NB4 (cell line): ENCODE measurements around the gene HOMER2.
A peak's percentile ranks its signal among the peaks of the same experiment; 100 is the strongest.

Experiments
- DNase-seq: peaks from one replicate; pipeline ENCODE4 v3.0.0; 2010; ENCODE audit warnings: low read depth
- H3K4me3 ChIP-seq: one replicate; pipeline ENCODE4 v1.5.1; 2011; ENCODE audit warnings: mild to moderate bottlenecking, low read depth, low read length, moderate library complexity
- MYC ChIP-seq: IDR thresholded peaks from 2 replicates; pipeline ENCODE4 v1.6.1; 2011; ENCODE audit warnings: low read depth, low read length
- POLR2A ChIP-seq: IDR thresholded peaks from 2 replicates; pipeline ENCODE4 v1.6.1; 2011; ENCODE audit warnings: mild to moderate bottlenecking; ENCODE audit not compliant: insufficient read length; ENCODE audit errors: extremely low read depth
- TF ChIP-seq, protein P1 (sequence below): IDR thresholded peaks from one replicate; pipeline ENCODE4 v1.5.1; 2012; ENCODE audit warnings: low read depth, low read length
- TF ChIP-seq, protein P2 (sequence below): IDR thresholded peaks from 2 replicates; pipeline ENCODE4 v1.6.1; 2011; ENCODE audit warnings: low read depth, low read length

HOMER2 gene

DNA sequence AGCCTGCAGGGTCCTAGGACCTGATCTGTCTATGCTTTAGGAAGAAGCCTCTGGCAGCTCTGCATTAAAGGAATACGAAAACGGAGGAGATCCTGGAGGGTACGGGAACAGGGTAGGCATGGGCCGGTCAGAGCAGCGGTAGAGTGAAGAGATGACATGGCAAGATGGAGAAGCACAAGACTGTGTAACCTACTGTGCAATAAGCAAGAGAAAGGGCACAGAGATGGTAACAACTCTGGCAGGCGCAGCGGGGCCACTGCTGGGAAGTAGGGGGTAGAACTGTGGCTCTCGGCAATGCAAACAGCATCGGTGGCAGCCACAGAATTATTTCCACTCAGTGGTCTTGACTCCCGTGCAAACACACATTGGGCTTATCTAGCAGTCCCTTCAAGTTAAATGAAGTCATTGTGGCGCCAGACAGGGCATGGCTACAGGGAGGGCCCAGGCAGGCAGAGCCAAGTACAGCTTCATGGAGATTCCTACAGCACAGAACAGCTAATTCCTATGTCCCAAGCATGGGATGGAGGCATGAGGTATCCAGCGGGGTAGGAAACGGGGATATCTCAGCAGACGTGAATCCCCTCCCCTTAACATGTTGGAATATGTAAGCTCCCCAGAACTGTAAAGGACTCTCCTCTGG is 114.3 kb downstream of the HOMER2 start:
- TF ChIP-seq MYC: no peak
- no peak for TF ChIP-seq POLR2A
- TF ChIP-seq, protein P1, sequence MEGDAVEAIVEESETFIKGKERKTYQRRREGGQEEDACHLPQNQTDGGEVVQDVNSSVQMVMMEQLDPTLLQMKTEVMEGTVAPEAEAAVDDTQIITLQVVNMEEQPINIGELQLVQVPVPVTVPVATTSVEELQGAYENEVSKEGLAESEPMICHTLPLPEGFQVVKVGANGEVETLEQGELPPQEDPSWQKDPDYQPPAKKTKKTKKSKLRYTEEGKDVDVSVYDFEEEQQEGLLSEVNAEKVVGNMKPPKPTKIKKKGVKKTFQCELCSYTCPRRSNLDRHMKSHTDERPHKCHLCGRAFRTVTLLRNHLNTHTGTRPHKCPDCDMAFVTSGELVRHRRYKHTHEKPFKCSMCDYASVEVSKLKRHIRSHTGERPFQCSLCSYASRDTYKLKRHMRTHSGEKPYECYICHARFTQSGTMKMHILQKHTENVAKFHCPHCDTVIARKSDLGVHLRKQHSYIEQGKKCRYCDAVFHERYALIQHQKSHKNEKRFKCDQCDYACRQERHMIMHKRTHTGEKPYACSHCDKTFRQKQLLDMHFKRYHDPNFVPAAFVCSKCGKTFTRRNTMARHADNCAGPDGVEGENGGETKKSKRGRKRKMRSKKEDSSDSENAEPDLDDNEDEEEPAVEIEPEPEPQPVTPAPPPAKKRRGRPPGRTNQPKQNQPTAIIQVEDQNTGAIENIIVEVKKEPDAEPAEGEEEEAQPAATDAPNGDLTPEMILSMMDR: no peak
- TF ChIP-seq, protein P2, sequence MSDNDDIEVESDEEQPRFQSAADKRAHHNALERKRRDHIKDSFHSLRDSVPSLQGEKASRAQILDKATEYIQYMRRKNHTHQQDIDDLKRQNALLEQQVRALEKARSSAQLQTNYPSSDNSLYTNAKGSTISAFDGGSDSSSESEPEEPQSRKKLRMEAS: no peak
- no peak overlapping the region for H3K4me3 ChIP-seq
- no peak for DNase-seq

DNA sequence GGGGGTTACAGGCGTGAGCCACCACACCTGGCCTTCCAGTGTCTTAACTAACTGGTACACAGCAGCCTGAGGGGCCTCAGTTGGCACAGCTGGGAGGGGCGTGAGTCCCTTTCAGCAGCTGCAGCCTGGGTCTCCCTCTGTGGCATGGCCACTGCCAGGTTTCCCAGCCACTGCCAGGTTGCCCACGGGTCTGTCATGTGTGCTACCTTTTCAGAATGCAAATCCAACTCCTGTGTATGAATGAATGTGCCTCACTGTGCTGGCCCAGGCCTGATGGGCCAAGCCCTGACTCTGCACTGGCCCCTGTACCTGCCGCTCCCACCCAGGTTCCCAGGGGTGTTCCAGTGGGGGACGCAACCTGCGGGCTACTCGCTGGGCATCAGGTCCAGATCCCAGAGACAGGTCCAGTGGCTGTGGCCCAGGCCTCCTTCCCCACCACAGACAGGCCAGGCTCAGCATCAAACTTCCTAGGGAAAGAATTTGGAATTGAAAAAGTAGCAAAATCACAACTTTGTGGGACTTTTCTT is 117.1 kb downstream of the HOMER2 start:
- no peak for DNase-seq
- no peak for TF ChIP-seq POLR2A
- TF ChIP-seq, protein P2: no peak
- TF ChIP-seq MYC: no peak
- TF ChIP-seq, protein P1: no peak
- H3K4me3 ChIP-seq: no peak overlapping the region

DNA sequence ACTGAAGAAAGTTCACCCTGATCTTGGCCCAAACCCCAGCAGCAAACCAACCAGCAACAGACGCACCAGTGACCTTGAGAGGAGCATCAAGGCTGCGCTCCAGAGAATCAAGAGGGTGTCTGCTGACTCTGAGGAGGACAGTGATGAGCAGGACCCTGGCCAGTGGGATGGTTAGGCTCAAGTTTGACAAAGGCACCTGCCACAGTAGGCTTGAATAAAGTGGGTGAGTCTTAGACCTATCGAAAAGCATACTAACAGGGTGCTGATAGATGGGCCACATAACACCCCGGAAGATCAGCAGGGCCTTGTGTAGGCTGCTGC is 119.2 kb downstream of the HOMER2 start:
- DNase-seq: no peak
- H3K4me3 ChIP-seq: peak overlapping the region; percentile 26
- TF ChIP-seq MYC (no peak), POLR2A (no peak)
- TF ChIP-seq, protein P2: no peak
- TF ChIP-seq, protein P1: no peak

DNA sequence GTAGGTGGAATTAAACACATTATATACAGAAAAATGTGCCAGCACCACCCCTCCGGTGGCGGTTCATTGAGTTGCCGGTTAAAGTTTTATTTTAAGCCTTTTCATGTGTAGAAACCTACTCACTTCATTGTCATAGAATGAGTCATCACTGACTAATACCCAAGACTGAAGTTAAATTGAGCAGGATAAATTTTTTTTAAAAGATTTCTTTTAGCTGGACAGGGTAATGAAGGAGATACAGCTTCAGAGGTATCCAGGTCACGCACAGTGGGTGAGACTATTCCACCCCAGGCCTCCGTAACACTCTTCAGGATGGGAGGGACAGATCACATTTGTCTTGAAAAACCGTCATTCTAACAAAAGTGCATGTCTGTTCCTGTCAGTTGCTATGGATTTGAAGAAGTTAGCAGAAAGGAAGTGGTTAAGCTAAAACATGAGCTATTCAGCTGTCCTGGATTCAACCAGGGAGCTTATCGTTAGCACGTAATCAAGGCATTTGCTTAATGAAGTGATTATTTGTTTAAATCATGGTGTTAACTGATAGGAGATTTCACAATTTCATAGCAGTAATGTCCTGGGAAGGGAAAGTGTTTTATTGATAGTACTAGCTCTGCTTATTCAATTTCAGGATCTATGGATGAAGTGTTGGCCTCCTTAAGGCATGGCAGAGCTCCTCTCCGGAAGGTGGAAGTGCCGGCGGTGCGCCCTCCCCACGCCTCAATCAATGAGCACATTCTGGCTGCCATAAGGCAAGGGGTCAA is 119.7 kb downstream of the HOMER2 start:
- DNase-seq: peak; percentile 90
- TF ChIP-seq MYC: no peak; the same call in 1 of the 2 replicates
- TF ChIP-seq, protein P2: peak; percentile 88
- TF ChIP-seq, protein P1: no peak
- peak overlapping the region; percentile 42 for H3K4me3 ChIP-seq

DNA sequence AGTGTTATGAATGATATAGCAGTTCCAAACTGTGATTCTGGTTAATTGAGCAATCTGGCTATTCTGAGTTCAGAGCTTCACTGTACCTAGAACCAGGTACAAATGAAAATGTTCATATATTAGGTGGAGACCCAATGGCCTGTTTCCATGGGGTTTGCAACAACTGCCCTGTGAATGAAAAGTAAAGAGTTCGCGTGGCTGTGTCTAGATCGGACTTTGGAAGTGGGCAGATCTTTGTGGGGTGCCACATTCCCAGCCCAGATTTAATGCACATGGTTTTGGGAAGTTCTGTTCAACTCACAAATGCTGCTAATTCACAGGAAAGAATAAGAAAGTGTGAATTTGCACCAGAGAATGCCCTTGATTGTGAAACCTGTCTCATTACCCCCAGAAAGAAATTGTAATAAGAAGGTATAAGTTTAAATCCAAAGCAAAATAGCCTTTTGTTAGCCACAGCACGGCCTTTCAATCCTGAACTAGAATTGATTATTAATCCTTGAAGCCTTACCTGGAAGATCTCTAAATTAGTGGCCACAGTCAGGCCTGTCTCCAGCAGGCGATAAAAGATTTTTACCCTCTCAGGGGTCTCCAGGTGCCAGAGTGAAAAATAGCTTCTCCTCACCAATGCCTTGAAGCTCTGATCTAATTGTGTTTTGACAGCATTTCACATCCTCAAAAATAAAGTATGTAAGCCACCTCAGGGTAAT is 120.5 kb downstream of the HOMER2 start:
- DNase-seq: no peak
- TF ChIP-seq POLR2A (no peak), MYC (no peak)
- TF ChIP-seq, protein P1: no peak
- TF ChIP-seq, protein P2: no peak
- H3K4me3 ChIP-seq: peak overlapping the region; percentile 42
